OCI-LY1 (cell line): ENCODE results near the gene CDK13.

ENCODE experiments used
- H2AFZ ChIP-seq: fragments of 200-600 bp; sonication (generic), shearing (Covaris generic); 2 replicates; pipeline ENCODE4 v1.6.0; 2014; ENCODE audit warnings: antibody characterized with exemption, mild to moderate bottlenecking, low read length
- H3F3A ChIP-seq: fragments of 200-600 bp; sonication (generic), shearing (Covaris generic); 2 replicates; pipeline ENCODE4 v1.6.0; 2014; ENCODE audit warnings: mild to moderate bottlenecking, antibody characterized with exemption, low read length, moderate library complexity; ENCODE audit not compliant: insufficient read depth
- H3K27ac ChIP-seq: fragments of 200-600 bp; sonication (generic); 2 replicates; pipeline ENCODE4 v1.5.1; 2014; ENCODE audit warnings: low read length, mixed run types, mild to moderate bottlenecking, low read depth; ENCODE audit not compliant: poor library complexity, severe bottlenecking
- H3K27me3 ChIP-seq: fragments of 200-600 bp; sonication (generic); 2 replicates; pipeline ENCODE4 v1.6.0; 2014; ENCODE audit warnings: antibody characterized with exemption, mild to moderate bottlenecking, low read length, moderate library complexity; ENCODE audit not compliant: insufficient read depth
- H3K36me3 ChIP-seq: fragments of 200-600 bp; sonication (generic); 2 replicates; pipeline ENCODE4 v1.6.1; 2014; ENCODE audit warnings: mild to moderate bottlenecking, antibody characterized with exemption, low read length, moderate library complexity, mixed read lengths; ENCODE audit not compliant: insufficient read depth
- H3K4me1 ChIP-seq: fragments of 200-600 bp; sonication (generic); 2 replicates; pipeline ENCODE4 v1.5.1; 2014; ENCODE audit warnings: mild to moderate bottlenecking, low read length, moderate library complexity; ENCODE audit not compliant: insufficient read depth, severe bottlenecking
- H3K4me2 ChIP-seq: fragments of 200-600 bp; sonication (generic), shearing (Covaris generic); 2 replicates; pipeline ENCODE4 v1.6.1; 2014; ENCODE audit warnings: low read length
- H3K4me3 ChIP-seq: fragments of 200-600 bp; sonication (generic); 2 replicates; pipeline ENCODE4 v1.5.1; 2014; ENCODE audit warnings: low read length, low read depth, mild to moderate bottlenecking, mixed read lengths; ENCODE audit not compliant: poor library complexity, severe bottlenecking
- H3K79me2 ChIP-seq: fragments of 200-600 bp; shearing (Covaris generic); 2 replicates; pipeline ENCODE4 v1.6.1; 2016; ENCODE audit warnings: mixed run types, low read length, mixed read lengths; ENCODE audit not compliant: insufficient read depth
- H3K9ac ChIP-seq: fragments of 200-600 bp; sonication (generic), shearing (Covaris generic); 2 replicates; pipeline ENCODE4 v1.6.1; 2014; ENCODE audit warnings: mild to moderate bottlenecking, low read length, mixed read lengths
- H3K9me2 ChIP-seq: fragments of 200-600 bp; sonication (generic), shearing (Covaris generic); 2 replicates; pipeline ENCODE4 v1.6.1; 2014; ENCODE audit warnings: low read depth, mild to moderate bottlenecking, low read length, mixed read lengths
- H3K9me3 ChIP-seq: fragments of 200-600 bp; shearing (Covaris generic); 2 replicates; pipeline ENCODE4 v1.6.1; 2014; ENCODE audit warnings: low read length, mixed read lengths
- H4K20me1 ChIP-seq: fragments of 200-600 bp; sonication (generic), shearing (Covaris generic); 2 replicates; pipeline ENCODE4 v1.6.0; 2016; ENCODE audit warnings: mild to moderate bottlenecking, low read length; ENCODE audit not compliant: insufficient read depth
- CTCF ChIP-seq: fragments of 200-600 bp; sonication (generic), shearing (Covaris generic); IDR thresholded peaks from 2 replicates; pipeline ENCODE4 v1.5.1; 2017; ENCODE audit warnings: mild to moderate bottlenecking, antibody characterized with exemption, low read length, moderate library complexity, mixed read lengths
- EZH2 ChIP-seq: fragments of 200-600 bp; sonication (generic), shearing (Covaris generic); IDR thresholded peaks from 2 replicates; pipeline ENCODE4 v1.8.0; 2017; ENCODE audit warnings: borderline replicate concordance, mixed run types, mild to moderate bottlenecking, antibody characterized with exemption, low read length, moderate library complexity, mixed read lengths

Gene CDK13

GRCh38 chr7:39958038-39958437, 8.0 kb downstream of the CDK13 start:
- H3K36me3 ChIP-seq = peaks cover 41% of the 10 kb centered on the region
- no peak overlapping the region for H2AFZ ChIP-seq
- no peaks in the 10 kb centered on the region for H3K27me3 ChIP-seq
- no peaks in the 10 kb centered on the region for H3K9me2 ChIP-seq
- no peaks in the 10 kb centered on the region for H4K20me1 ChIP-seq
- no peak for TF ChIP-seq CTCF
- TF ChIP-seq EZH2 = no peak
- no peak overlapping the region for H3K27ac ChIP-seq
- peaks cover 90% of the 10 kb centered on the region for H3K79me2 ChIP-seq
- peak overlapping the region; percentile 32 for H3K4me3 ChIP-seq
- H3K9me3 ChIP-seq = peaks cover 2% of the 10 kb centered on the region; the same call in 1 of the 2 replicates
- peak overlapping the region; percentile 20 for H3K4me2 ChIP-seq
- no peak overlapping the region for H3K9ac ChIP-seq
- no peaks in the 10 kb centered on the region for H3F3A ChIP-seq
- H3K4me1 ChIP-seq = peaks cover 55% of the 10 kb centered on the region

GRCh38 chr7:39967406-39968161, 17.5 kb downstream of the CDK13 start:
- H3K4me3 ChIP-seq = no peak overlapping the region
- H3K9me2 ChIP-seq = no peaks in the 10 kb centered on the region
- peaks cover 59% of the 10 kb centered on the region for H3K79me2 ChIP-seq
- no peak overlapping the region for H2AFZ ChIP-seq
- no peak overlapping the region for H3K9ac ChIP-seq
- H3K4me2 ChIP-seq = no peak overlapping the region
- no peak overlapping the region for H3K27ac ChIP-seq
- peaks cover 45% of the 10 kb centered on the region for H3K4me1 ChIP-seq
- H3K27me3 ChIP-seq = no peaks in the 10 kb centered on the region
- no peaks in the 10 kb centered on the region for H3F3A ChIP-seq
- H3K36me3 ChIP-seq = peaks cover 10% of the 10 kb centered on the region; the same call in 1 of the 2 replicates
- H3K9me3 ChIP-seq = no peaks in the 10 kb centered on the region
- no peaks in the 10 kb centered on the region for H4K20me1 ChIP-seq
- TF ChIP-seq CTCF = no peak
- TF ChIP-seq EZH2 = no peak

GRCh38 chr7:39969431-39969830, 19.4 kb downstream of the CDK13 start:
- Histone ChIP-seq H2AFZ (no peak overlapping the region), H4K20me1 (no peaks in the 10 kb centered on the region), H3K9ac (no peak overlapping the region; the same call in 1 of the 2 replicates), H3K4me2 (peak overlapping the region; percentile 38; the same call in 1 of the 2 replicates), H3K9me2 (no peaks in the 10 kb centered on the region), H3K4me1 (peaks cover 64% of the 10 kb centered on the region), H3K4me3 (peak overlapping the region; percentile 13), H3K79me2 (peaks cover 77% of the 10 kb centered on the region), H3F3A (no peaks in the 10 kb centered on the region), H3K27ac (peak overlapping the region; percentile 76), H3K27me3 (no peaks in the 10 kb centered on the region), H3K36me3 (peaks cover 10% of the 10 kb centered on the region; the same call in 1 of the 2 replicates), H3K9me3 (no peaks in the 10 kb centered on the region)
- TF ChIP-seq EZH2 (no peak), CTCF (no peak)
